PC-3 (cell line): ENCODE measurements around the gene GRIA1.

ENCODE experiments used
- EZH2 ChIP-seq: fragments of 300-600 bp; sonication (generic); IDR thresholded peaks from one replicate; pipeline ENCODE4 v1.6.1; 2017; ENCODE audit warnings: antibody characterized with exemption, mild to moderate bottlenecking, low read length; ENCODE audit not compliant: unreplicated experiment
- TF ChIP-seq, protein P1 (sequence below): fragments of 300-600 bp; sonication (generic); conservative IDR thresholded peaks from 2 replicates; pipeline ENCODE4 v1.5.1; 2017; ENCODE audit warnings: antibody characterized with exemption, low read depth, mild to moderate bottlenecking, low read length

DNA sequence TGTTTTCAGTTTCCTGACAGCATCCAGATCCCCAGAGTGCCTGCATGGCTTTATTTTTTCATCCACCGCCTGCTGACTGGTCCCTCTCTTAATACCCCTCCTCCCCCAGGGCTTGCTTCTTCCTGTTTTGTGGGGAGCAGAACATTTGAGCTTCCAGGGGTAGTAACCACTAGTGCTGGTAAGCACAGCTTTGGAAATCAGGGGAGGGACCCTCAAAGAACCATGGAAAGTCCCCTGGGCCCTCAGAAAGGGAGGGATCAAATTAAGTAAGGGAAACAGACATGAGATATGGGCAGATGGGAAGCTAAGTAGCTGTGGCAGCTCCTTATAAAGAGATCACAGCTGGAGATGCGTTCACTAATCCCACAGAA lies 26.8 kb downstream of the GRIA1 start:
- TF ChIP-seq, protein P1, sequence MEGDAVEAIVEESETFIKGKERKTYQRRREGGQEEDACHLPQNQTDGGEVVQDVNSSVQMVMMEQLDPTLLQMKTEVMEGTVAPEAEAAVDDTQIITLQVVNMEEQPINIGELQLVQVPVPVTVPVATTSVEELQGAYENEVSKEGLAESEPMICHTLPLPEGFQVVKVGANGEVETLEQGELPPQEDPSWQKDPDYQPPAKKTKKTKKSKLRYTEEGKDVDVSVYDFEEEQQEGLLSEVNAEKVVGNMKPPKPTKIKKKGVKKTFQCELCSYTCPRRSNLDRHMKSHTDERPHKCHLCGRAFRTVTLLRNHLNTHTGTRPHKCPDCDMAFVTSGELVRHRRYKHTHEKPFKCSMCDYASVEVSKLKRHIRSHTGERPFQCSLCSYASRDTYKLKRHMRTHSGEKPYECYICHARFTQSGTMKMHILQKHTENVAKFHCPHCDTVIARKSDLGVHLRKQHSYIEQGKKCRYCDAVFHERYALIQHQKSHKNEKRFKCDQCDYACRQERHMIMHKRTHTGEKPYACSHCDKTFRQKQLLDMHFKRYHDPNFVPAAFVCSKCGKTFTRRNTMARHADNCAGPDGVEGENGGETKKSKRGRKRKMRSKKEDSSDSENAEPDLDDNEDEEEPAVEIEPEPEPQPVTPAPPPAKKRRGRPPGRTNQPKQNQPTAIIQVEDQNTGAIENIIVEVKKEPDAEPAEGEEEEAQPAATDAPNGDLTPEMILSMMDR, result no peak
- no peak for TF ChIP-seq EZH2
